Caki2 (cell line): ENCODE measurements around the gene DNAJC15. TPM values are rescaled to one million over a fixed set of nuclear protein-coding genes. Genes with fewer than 3 reads are reported as not detected.
A peak's percentile ranks its signal among the peaks of the same experiment; 100 is the strongest.
"Not testable (repeated sequence)": the region's sequence is repeated elsewhere in the genome, so short reads cannot be mapped to it uniquely, and the experiment has no call there.

Experiments used
- DNase-seq: peaks from one replicate; pipeline ENCODE4 v3.0.0-alpha.2; 2015; ENCODE audit warnings: low read depth
- in situ Hi-C: cut with HindIII; loops from 2 replicates; pipeline ENCODE4 v1.10.0; 2016; ENCODE audit warnings: low sequenced_read_pairs, low pct_unique_long_range_greater_than_20kb, mixed read lengths
- total RNA-seq: library from RNA; depleted of rRNA; stranded (reverse); fragments of >200 nt; shearing (Covaris generic); gene quantifications from 2 replicates; pipeline ENCODE4 v1.2.3, GENCODE V29; 2014; ENCODE audit warnings: low replicate concordance

Gene DNAJC15
- total RNA-seq, 1 experiment from 2014 or later, result 0.03 TPM

DNA sequence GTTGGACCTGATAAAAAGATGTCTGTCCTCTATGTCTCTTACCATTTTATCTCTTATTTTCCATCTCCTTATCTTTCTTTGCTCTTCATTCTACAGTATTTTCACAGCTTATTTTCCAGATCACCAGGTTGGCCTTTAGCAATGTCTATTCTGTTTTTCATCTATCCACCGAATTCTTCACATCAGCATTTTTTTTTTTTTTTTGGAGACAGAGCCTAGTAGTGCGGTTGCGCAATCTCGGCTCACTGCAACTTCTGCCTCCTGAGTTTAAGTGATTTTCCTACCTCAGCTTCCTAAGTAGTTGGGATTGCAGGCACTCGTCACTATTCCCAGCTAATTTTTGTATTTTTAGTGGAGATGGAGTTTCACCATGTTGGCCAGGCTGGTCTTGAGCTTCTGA is 49.0 kb downstream of the DNAJC15 start:
- in situ Hi-C loops, result no loop called here
- no peak for DNase-seq

DNA sequence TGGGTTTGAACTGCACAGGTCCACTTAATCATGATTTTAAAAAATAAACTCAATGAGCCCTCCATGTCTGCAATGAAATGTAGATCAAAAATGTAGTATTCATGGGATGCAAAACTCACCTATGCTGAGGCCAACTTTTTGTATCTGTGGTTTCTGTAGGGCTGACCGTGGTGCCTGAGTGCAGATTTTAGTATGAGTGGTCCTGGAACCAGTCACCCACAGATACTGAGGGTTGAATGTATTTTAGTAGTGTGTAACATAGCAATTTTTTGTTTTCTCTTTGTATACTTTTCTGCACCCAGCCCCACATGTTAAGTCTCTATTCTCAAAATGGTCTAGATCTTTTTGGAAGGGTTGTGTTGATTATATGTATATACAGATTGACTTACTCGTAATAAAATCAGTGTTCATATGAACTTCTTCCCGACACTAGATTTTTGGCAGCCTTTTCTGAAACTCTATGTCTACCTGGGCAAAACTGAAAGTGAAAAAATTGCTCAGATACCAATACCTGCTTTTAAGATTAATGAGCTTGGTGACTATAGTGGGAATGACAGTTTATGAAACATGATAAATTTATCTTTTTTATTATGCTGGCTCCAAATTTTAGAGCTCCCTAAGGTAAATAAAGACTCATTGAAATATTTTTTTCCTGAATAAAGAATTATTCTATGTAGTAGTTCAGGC is 51.6 kb downstream of the DNAJC15 start:
- in situ Hi-C loops, result no loop called here
- DNase-seq, result no peak

DNA sequence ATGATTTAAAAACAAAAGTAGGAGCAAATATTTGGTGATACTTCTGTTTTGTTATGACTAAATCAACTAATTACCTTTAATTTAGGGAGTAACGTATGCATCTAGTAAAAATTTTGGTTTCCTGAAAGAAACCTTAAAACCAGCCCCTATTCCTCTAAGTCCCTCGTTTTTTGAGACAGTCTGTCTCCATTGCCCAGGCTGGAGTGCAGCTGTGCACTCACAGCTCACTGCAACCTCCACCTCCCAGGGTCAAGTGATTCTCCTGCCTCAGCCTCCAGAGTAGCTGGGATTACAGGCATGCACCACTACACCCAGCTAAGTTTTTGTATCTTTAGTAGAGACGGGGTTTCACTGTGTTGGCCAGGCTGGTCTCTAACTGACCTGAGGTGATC is 52.1 kb downstream of the DNAJC15 start:
- DNase-seq, in situ Hi-C loops: not testable (repeated sequence)

DNA sequence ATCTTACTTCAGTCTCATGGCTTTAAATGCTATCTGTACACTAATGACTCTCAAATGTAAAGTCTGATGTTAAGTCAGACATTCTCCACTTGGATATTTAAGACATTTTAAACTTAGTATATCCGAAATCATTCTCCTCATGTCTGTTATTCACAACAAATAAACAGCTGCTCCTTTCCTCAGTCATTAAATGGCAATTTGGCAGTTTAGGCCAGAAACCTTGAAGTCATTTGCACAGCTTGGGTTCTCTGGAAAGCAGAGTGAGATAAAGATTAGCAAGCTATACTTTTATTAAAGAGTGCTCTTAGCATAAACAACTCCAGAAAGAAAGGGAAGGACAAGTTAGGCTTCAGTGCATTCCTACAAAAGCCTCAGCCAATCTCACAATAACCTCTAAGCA is 53.7 kb downstream of the DNAJC15 start:
- in situ Hi-C loops, result no loop called here
- no peak for DNase-seq

DNA sequence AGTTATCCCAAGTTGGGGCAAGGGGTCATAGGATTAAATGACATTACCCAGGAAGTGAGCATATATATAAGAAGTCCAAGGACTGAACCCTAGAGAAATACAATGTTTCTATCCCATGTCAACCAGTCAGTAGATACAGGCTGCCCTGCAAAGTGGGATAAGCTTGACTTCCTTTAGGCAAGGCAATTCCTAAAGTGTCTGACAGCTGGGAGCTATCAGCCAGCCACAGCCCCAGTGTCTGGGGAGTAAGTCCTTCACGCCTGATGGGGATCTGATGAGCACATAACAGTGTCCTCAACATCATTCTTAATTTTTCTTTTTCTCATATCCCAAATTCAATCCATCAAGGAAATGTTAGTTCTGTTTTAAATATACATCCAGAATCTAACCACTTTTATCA is 54.1 kb downstream of the DNAJC15 start:
- no peak for DNase-seq
- in situ Hi-C loops, result no loop called here

DNA sequence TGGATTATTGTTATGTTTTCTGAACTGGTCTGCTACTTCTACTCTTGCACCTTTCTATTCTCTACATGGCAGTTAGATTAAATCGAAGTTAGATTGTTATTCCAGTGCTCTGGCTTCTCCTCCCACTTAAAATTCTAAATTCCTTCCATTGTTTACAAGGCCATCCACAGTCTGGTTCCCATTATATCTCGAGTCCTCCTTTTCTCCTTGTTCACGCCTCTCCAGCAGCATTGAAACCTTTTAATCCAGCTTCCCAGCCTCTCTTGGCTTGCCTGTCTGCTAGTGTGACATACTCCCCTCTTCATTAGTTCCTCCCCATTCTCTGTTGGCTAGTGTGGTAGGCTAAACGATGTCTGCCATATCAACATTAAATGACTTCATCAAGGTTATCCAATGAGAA is 54.5 kb downstream of the DNAJC15 start:
- in situ Hi-C loops, result no loop called here

DNA sequence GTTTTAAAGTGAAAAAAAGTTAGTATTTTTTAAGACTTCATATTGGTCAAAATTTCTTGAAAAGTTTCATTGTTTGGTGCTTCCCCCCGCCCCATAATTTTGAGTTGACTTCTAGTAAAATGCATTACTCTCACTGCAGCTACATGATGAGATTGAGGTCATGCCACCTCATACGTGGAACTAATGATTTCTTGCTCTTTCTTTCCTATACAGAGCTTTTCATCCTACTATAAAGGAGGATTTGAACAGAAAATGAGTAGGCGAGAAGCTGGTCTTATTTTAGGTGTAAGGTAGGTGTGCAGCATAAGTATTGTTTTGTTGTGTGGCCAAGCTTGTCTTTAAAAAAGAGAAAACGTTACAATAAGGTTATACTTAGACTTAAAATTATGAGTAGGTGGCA is 55.0 kb downstream of the DNAJC15 start:
- in situ Hi-C loops, result no loop called here
- no peak for DNase-seq

More for the DNA sequence above, 54.5 kb downstream of the DNAJC15 start:
- no peak for DNase-seq

DNA sequence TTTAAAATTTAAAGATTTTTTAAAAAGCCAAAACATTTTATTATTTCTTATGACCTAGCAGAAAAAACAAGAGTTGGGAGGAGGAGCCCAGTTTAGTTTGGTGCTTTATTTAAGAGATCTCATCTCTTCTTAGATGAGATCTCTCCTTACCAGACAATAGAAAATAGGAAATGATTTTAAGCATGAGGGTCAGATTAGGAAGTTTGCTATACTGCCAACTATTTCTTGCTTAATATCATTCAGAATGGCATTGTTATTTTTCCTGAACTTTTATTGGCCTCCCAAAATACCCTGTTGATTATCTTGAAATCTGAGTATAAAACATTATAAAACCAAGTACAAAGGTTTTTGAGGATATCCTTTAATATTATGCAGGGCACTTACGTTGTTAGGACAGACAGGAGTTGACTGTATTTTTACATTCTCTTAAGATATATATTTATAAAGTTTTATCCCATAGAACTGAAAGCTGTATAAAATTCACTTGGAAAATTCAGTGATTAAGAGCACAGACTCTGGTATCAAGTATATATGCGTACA is 56.1 kb downstream of the DNAJC15 start:
- in situ Hi-C loops, result no loop called here
- no peak for DNase-seq

DNA sequence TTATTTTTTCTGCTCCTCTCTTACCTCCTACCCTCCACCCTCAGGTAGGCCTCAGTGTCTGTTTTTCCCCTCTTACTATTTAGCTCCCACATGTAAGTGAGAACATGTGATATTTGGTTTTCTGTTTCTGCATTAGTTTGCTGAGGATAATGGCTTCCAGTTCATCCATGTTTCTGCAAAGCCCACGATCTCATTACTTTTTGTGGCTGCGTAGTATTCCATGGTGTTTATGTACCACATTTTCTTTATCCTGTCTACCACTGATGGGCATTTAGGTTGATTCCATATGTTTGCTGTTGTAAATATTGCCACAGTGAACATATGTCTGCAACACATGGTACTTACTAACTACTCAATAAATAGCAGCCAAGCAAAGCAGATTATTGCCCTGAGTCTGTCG is 56.8 kb downstream of the DNAJC15 start:
- in situ Hi-C loops, result no loop called here
- DNase-seq, result no peak

DNA sequence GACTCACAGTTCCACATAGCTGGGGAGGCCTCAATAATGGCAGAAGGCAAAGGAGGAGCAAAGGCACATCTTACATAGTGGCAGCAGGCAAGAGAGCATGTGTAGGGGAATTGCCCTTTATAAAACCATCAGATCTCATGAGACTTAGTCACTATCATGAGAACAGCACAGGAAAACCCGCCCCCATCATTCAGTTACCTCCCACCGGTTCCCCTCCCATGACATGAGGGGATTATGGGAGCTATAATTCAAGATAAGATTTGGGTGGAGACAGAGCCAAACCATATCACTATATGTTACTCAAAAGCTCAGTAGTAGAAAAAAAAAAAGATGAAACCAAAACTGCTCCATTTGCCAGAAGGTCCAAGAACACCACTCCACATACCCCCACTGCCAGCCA is 58.5 kb downstream of the DNAJC15 start:
- DNase-seq, result no peak
- in situ Hi-C loops, result no loop called here

DNA sequence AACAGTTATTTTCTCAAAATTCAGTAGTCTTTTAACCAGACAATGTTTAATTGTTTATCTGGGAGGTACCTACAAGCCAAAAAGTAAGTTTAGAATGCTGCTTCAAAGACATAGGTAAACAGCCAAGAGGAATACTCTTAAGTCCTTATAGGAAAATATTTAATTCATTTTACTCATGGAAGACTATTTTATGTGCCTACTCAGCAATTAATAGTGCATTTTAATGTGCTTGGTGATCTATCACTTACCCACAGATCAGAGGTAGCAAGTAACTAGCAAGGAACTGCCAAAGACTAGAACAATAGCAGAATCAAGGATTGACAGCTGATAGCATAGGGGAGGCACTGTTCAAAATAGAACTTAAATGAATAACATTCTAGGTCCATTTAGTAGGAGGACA is 60.4 kb downstream of the DNAJC15 start:
- no peak for DNase-seq
- in situ Hi-C loops, result no loop called here

DNA sequence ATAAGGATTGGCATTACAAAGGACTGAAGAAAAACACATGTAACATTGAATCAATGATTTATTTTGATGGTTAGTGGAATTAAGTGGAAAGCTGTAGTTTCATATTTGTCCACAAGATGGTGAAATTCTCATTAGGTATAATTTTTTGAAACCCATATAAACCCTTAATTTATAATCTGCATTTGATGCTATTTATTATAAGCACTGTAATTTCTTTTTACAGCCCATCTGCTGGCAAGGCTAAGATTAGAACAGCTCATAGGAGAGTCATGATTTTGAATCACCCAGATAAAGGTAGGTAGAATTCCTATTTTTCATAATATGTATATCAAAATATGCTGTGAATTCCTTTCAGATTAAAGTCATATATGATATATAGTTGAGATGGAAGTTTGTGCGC is 62.2 kb downstream of the DNAJC15 start:
- in situ Hi-C loops, result no loop called here
- DNase-seq, result peak; percentile 8

DNA sequence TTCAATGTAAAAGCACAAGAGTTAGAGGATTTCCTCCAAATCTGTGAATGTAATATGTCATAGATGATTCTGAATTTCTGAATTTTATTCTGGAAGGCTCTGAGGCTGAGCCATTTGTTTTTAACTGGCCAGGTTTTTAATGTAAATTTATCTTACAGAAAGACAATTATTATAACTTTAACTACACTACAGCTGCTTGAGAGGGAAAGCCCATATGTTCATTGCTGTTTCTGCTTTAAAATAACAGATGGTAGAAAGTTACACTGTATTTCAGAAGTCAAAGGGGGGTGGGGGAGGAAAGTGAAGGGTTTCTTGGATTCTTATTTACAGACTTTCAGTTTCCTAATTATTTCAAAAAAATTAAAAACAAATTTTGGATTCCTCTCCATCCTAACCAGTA is 62.8 kb downstream of the DNAJC15 start:
- DNase-seq, result no peak
- in situ Hi-C loops, result no loop called here

DNA sequence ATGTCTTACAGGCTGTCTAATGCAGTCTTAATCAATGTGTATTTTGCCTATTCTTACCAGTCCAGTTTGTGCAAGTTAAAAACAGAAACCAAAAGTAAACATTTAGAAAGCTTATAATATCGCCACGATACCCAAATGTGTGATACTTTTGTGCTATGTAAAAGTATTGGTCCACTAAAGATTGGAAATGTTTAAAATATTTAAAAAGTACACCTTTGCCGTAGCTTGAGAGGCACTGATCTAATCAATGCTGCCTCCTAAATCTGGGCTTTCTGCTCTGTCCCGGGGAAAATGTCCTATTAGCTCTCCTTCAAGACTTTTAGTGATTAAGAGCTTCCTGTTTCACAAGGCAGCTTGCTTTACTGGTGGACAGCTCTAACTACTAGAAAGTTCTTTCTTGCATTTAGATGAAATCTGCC is 64.7 kb downstream of the DNAJC15 start:
- in situ Hi-C loops, result no loop called here
- no peak for DNase-seq

DNA sequence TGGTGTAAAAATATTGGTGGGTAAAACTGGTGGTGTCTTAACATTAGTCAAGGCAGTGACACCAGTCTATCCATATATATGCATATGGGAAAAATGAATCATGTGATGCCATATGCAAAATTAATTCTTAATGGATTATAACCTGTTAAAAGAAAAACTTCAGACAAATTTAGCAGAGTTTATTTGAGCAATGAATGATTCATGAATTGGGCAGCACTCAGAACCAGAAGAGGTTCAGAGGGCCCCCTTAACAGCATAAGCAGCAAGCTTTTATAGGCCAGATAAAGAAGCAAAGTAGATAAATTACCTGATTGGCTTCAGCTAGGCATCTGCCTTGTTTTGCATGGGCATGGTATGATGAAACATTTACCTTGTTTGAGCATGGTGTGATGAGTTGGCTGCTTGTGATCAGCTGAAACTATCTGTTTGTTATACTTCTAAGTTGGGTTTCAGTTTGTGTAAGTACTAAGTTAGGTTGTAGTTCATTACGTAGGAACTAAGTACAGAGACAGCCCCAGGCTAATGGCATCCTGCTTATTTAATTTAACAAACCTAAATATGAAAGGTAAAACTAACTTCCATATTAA is 66.6 kb downstream of the DNAJC15 start:
- in situ Hi-C loops, result no loop called here
- DNase-seq, result no peak

DNA sequence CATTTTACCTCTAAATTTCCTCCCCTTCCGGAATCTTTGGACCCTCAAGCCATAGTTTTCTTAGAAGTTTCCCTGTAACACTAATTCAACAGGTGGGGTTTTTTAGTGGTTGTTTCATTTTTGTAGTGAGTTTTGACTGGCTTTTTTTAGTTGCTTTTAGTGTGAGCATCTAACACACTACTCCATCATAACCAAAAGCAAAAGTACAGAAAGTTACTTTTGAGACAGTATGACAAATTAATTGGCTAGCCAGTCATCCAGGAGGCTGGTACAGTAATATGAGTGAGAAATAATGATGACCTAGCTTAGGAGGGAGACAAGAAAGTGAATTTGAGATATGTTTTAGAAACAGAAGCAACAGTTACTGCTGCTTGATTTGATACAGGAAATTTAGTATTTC is 71.5 kb downstream of the DNAJC15 start:
- DNase-seq, result no peak
- in situ Hi-C loops, result no loop called here

DNA sequence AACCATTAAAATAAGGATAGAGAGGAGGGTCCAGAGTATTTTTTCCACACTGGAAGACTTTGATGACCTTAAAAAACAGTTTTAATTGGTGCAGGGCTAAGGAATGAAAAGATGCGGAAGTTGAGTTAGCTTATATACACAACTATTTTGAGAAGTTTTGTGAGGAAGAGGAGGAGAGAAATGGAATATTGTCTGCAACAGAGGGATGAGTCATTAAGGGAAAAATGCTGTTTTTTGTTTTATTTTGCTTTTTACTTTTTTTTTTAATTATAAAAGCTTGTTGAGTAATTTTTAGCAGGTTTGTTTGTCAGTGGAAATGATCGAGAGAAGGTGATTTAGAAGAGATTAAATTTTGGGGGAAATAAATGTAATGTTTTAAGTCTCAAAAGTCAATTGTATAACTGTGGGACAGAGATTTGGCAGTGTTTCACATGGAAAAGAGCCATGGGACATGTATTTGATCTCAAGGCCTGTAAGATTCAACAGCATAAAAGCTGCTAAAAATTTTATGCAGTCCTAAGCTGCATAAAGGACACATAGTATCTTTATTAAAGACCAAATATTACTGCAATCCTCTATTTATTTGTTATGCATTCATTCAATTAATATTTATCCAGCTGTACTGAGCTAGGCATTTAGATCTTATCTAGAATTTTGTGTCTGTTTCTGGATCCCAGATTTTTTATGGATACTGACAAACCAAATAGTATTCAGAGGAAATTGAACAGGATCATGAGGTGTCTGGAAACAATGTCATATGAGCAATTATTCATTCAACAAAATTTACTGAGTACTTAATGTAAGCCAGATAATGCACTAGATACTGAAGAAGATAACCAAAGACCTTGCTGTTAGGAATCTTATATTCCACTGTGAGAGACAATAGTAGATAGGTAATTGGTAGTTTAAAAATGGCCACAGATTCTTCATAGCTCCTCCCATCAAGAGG is 72.7 kb downstream of the DNAJC15 start:
- DNase-seq, result no peak
- in situ Hi-C loops, result no loop called here

DNA sequence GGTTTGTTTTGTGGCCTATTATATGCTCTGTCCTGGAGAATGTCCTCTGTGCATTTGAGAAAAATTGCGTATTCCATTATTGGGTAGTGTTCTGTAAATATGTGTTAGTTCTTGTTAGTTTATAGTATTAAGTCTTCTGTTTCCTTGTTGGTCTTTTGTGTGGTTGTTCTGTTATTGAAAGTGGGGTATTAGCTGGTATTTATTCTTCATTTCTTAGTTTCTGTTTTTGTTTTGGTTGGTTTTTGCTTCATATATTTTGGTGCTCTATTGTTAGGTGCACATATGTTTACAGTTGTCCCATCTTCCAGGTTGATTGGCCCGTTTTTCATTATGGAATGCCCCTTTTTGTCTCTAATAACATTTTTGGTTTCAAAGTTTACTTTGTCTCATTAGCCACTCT is 77.3 kb downstream of the DNAJC15 start:
- in situ Hi-C loops, result no loop called here
- no peak for DNase-seq

DNA sequence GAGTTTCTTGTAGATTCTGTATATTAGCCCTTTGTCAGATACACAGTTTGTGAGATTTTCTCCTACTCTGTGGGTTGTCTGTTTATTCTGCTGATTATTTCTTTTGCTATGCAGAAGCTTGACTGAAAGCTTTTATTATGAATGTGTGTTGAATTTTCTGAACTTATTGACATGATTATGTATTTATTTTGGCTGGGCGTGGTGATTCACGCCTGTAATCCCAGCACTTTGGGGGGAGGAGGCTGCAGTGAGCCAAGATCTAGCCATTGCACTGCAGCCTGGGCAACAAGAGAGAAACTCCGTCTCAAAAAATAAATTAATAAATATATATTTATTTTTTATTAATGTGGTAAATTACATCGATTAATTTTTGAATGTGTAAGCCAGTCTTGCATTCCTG is 78.9 kb downstream of the DNAJC15 start:
- in situ Hi-C loops, result no loop called here
- DNase-seq, result no peak
